ENCODE data around the gene ATP1B1.

ATP1B1 gene

DNA sequence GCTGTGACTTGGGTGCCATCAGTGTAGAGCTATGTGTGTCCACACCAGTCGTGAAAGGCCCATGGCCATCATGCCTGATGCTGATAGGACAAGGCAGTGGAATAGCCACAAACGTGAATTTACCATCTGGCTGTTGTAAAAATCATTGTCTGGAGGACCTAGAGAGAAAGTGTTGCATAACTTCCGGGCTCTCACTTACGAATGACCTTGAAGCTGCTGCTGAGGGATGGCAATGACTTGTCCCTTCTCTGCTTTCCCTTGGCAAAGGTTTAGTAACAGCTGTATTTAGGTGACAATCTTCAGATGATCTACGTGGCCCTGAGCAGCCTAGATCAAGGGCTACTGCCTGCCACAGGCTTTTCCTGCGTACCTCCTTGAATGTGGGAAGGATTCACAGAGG, 5.8 kb downstream of the ATP1B1 start:
- Histone ChIP-seq H3K4me2 (ENCODE audit: low read length) (no peak overlapping the region), H4K20me1 (ENCODE audit: control insufficient read depth, insufficient read depth, low read depth, low read length) (no peaks in the 10 kb centered on the region), H3K9me2 (replicated peaks; ENCODE audit: control insufficient read depth, low read length) (no peaks in the 10 kb centered on the region), H3F3A (ENCODE audit: control insufficient read depth, insufficient read depth) (no peaks in the 10 kb centered on the region), H3K27ac (ENCODE audit: low read depth, low read length) (no peak overlapping the region), H3K79me2 (ENCODE audit: control insufficient read depth, low read length) (no peaks in the 10 kb centered on the region), H3K9me3 (ENCODE audit: control insufficient read depth, insufficient read depth, low read length) (no peaks in the 10 kb centered on the region), H3K4me3 (ENCODE audit: low read length) (no peak overlapping the region), H3K27me3 (ENCODE audit: control insufficient read depth, low read length) (peaks cover 31% of the 10 kb centered on the region), H3K36me3 (ENCODE audit: control insufficient read depth, low read length) (no peaks in the 10 kb centered on the region), H3K4me1 (ENCODE audit: control insufficient read depth, low read length) (peaks cover 9% of the 10 kb centered on the region)
- TF ChIP-seq CTCF (IDR thresholded peaks at IDR 0.05; ENCODE audit: low read depth, low read length, poor library complexity, severe bottlenecking): no peak
- TF ChIP-seq EZH2phosphoT487 (IDR thresholded peaks at IDR 0.05; ENCODE audit: borderline replicate concordance, low read length): no peak

GRCh38 chr1:169113613-169114119, 7.2 kb downstream of the ATP1B1 start:
- peaks cover 8% of the 10 kb centered on the region for H3K4me1 ChIP-seq (ENCODE audit: control insufficient read depth, low read length)
- H3K36me3 ChIP-seq (ENCODE audit: control insufficient read depth, low read length): no peaks in the 10 kb centered on the region
- no peaks in the 10 kb centered on the region for H3F3A ChIP-seq (ENCODE audit: control insufficient read depth, insufficient read depth)
- peaks cover 16% of the 10 kb centered on the region for H3K27me3 ChIP-seq (ENCODE audit: control insufficient read depth, low read length)
- no peak overlapping the region for H3K4me3 ChIP-seq (ENCODE audit: low read length)
- no peaks in the 10 kb centered on the region for H4K20me1 ChIP-seq (ENCODE audit: control insufficient read depth, insufficient read depth, low read depth, low read length)
- TF ChIP-seq CTCF (IDR thresholded peaks at IDR 0.05; ENCODE audit: low read depth, low read length, poor library complexity, severe bottlenecking) (no peak), EZH2phosphoT487 (IDR thresholded peaks at IDR 0.05; ENCODE audit: borderline replicate concordance, low read length) (no peak)
- no peak overlapping the region for H3K27ac ChIP-seq (ENCODE audit: low read depth, low read length)
- H3K9me3 ChIP-seq (ENCODE audit: control insufficient read depth, insufficient read depth, low read length): no peaks in the 10 kb centered on the region
- no peaks in the 10 kb centered on the region for H3K79me2 ChIP-seq (ENCODE audit: control insufficient read depth, low read length)
- no peaks in the 10 kb centered on the region for H3K9me2 ChIP-seq (replicated peaks; ENCODE audit: control insufficient read depth, low read length)
- no peak overlapping the region for H3K4me2 ChIP-seq (ENCODE audit: low read length)

DNA sequence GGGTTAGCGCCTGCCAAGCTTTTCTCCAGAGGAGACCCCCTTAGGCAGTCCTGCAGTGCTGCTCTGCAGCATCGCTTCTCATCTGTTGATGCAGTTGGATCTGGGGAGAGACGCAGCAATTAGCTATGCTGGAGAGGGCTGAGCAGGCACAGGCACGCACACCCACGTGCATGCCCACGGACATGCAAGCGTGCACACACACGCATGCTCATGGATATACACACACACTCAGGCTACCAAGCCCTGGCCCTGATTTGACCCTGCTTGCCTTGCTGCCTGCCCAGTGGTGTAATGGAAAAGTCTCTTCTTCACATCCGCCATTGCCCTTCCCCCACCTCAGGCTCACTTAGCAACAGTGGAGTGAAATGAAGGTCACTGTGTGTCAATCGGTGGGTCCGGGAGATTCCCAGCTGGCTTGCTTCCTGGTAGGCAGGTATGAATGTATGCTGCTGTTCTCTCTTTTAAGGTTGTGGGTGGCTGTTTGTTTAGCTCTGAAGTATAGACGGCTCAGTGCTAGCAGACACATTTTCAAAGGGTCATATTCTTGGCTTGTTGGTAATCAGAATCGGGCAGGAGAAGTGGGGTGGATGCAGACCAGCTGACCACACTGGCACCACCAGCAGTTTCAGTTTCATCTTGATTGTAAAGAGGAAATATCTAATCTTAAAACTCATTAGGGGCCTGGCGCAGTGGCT, 9.5 kb downstream of the ATP1B1 start:
- Histone ChIP-seq H4K20me1 (ENCODE audit: control insufficient read depth, insufficient read depth, low read depth, low read length) (no peaks in the 10 kb centered on the region), H3F3A (ENCODE audit: control insufficient read depth, insufficient read depth) (no peaks in the 10 kb centered on the region), H3K27ac (ENCODE audit: low read depth, low read length) (no peak overlapping the region), H3K9me3 (ENCODE audit: control insufficient read depth, insufficient read depth, low read length) (no peaks in the 10 kb centered on the region), H3K36me3 (ENCODE audit: control insufficient read depth, low read length) (no peaks in the 10 kb centered on the region), H3K79me2 (ENCODE audit: control insufficient read depth, low read length) (no peaks in the 10 kb centered on the region), H3K4me1 (ENCODE audit: control insufficient read depth, low read length) (no peaks in the 10 kb centered on the region), H3K4me3 (ENCODE audit: low read length) (no peak overlapping the region), H3K27me3 (ENCODE audit: control insufficient read depth, low read length) (peaks cover 2% of the 10 kb centered on the region; the same call in 1 of the 2 replicates), H3K9me2 (replicated peaks; ENCODE audit: control insufficient read depth, low read length) (no peaks in the 10 kb centered on the region), H3K4me2 (ENCODE audit: low read length) (no peak overlapping the region)
- TF ChIP-seq EZH2phosphoT487 (IDR thresholded peaks at IDR 0.05; ENCODE audit: borderline replicate concordance, low read length) (no peak), CTCF (IDR thresholded peaks at IDR 0.05; ENCODE audit: low read depth, low read length, poor library complexity, severe bottlenecking) (no peak)

Data from DOHH2 (cell line).